Fibroblast of the aortic adventitia (primary cell): ENCODE data around the gene UBE2O. TPM values are rescaled to one million over a fixed set of nuclear protein-coding genes. Genes with fewer than 3 reads are reported as not detected.

ENCODE experiments used
- DNase-seq: peaks from one replicate; pipeline ENCODE4 v3.0.0-alpha.2; 2010; ENCODE audit warnings: low read depth
- H3K4me3 ChIP-seq: 2 replicates; pipeline ENCODE4 v1.5.1; 2011; ENCODE audit warnings: low read depth, mild to moderate bottlenecking, control low read depth, low read length, moderate library complexity
- total RNA-seq: library from RNA; depleted of rRNA; stranded (reverse); fragments of >200 nt; gene quantifications from 2 replicates; pipeline ENCODE4 v1.2.3, GENCODE V29; 2012; ENCODE audit warnings: low replicate concordance
- TF ChIP-seq, protein P1 (sequence below): IDR thresholded peaks from 2 replicates; pipeline ENCODE4 v1.5.1; 2011; ENCODE audit warnings: mild to moderate bottlenecking, low read length, control low read depth, inconsistent platforms; ENCODE audit not compliant: insufficient read depth

Gene UBE2O
- total RNA-seq, 1 donor, result 16.3 TPM

- TF ChIP-seq, protein P1, sequence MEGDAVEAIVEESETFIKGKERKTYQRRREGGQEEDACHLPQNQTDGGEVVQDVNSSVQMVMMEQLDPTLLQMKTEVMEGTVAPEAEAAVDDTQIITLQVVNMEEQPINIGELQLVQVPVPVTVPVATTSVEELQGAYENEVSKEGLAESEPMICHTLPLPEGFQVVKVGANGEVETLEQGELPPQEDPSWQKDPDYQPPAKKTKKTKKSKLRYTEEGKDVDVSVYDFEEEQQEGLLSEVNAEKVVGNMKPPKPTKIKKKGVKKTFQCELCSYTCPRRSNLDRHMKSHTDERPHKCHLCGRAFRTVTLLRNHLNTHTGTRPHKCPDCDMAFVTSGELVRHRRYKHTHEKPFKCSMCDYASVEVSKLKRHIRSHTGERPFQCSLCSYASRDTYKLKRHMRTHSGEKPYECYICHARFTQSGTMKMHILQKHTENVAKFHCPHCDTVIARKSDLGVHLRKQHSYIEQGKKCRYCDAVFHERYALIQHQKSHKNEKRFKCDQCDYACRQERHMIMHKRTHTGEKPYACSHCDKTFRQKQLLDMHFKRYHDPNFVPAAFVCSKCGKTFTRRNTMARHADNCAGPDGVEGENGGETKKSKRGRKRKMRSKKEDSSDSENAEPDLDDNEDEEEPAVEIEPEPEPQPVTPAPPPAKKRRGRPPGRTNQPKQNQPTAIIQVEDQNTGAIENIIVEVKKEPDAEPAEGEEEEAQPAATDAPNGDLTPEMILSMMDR, result no peak
- DNase-seq, result no peak
- H3K4me3 ChIP-seq, result no peak overlapping the region
Observed at GRCh38 chr17:76381633-76382350, 71.2 kb downstream of the UBE2O start.

- TF ChIP-seq, protein P1, result no peak
- no peak for DNase-seq
- no peak overlapping the region for H3K4me3 ChIP-seq
Observed at GRCh38 chr17:76379646-76380376, 73.1 kb downstream of the UBE2O start.

DNA sequence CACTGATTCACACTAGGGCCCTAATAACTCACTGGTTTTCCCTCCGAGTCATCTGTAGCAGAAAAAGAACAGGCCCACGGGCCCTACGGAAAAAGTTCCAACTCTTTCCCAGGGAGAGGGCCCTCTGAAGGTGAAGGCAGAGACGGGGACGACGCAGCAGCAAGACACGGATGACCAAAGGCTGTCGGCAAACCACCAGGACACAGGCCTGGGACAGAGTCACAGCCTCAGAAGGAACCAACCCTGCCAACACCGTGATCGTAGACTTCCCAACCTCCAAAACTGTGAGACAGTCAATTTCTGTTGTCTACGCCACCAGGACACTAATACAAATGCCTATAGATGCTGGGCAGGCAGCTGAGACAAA lies 73.7 kb downstream of the UBE2O start:
- TF ChIP-seq, protein P1, result no peak
- DNase-seq, result no peak

GRCh38 chr17:76378548-76379274 lies 74.2 kb downstream of the UBE2O start:
- no peak for DNase-seq
- TF ChIP-seq, protein P1, result no peak
- no peak overlapping the region for H3K4me3 ChIP-seq

More for the DNA sequence above, 73.7 kb downstream of the UBE2O start:
- no peak overlapping the region for H3K4me3 ChIP-seq

- peak; percentile 59 for DNase-seq
- TF ChIP-seq, protein P1, result no peak
- no peak overlapping the region for H3K4me3 ChIP-seq
Observed at GRCh38 chr17:76376318-76377133, 76.4 kb downstream of the UBE2O start.
